Neuronal stem cell (in vitro differentiated cells): ENCODE measurements around the gene FGFRL1.

Source experiments
- DNase-seq: peaks from one replicate; pipeline ENCODE4 v3.0.0-alpha.2; 2013; ENCODE audit warnings: low spot score
- H2AFZ ChIP-seq: one replicate; pipeline ENCODE4 v1.6.1; 2013; ENCODE audit warnings: mild to moderate bottlenecking, low read length, inconsistent platforms
- H2AK5ac ChIP-seq: 2 replicates; pipeline ENCODE4 v1.6.1; 2013; ENCODE audit warnings: low read depth, mild to moderate bottlenecking, inconsistent platforms, low read length, moderate library complexity, mixed read lengths
- H2BK120ac ChIP-seq: 2 replicates; pipeline ENCODE4 v1.6.1; 2013; ENCODE audit warnings: low read depth, mild to moderate bottlenecking, inconsistent platforms, low read length, moderate library complexity, mixed read lengths
- H2BK12ac ChIP-seq: one replicate; pipeline ENCODE4 v1.6.1; 2013; ENCODE audit warnings: low read length, inconsistent platforms
- H2BK15ac ChIP-seq: 2 replicates; pipeline ENCODE4 v1.6.1; 2013; ENCODE audit warnings: mild to moderate bottlenecking, low read length, inconsistent platforms, mixed read lengths
- H2BK5ac ChIP-seq: one replicate; pipeline ENCODE4 v1.6.1; 2013; ENCODE audit warnings: inconsistent platforms, mild to moderate bottlenecking, low read length, moderate library complexity
- H3K14ac ChIP-seq: one replicate; pipeline ENCODE4 v1.6.1; 2013; ENCODE audit warnings: low read length, inconsistent platforms
- H3K18ac ChIP-seq: 2 replicates; pipeline ENCODE4 v1.6.1; 2013; ENCODE audit warnings: low read length, inconsistent platforms
- H3K23ac ChIP-seq: 2 replicates; pipeline ENCODE4 v1.6.1; 2013; ENCODE audit warnings: low read depth, mild to moderate bottlenecking, mixed read lengths, low read length, inconsistent platforms; ENCODE audit not compliant: poor library complexity
- H3K27ac ChIP-seq: replicated peaks from 3 replicates; pipeline ENCODE4 v1.5.1; 2013; ENCODE audit warnings: low read length, inconsistent platforms
- H3K27me3 ChIP-seq, 3 experiments: 2 replicates each; pipeline ENCODE4 v1.6.1; 2013; ENCODE audit warnings: low read length in 3 of 3, mild to moderate bottlenecking in 2 of 3, inconsistent platforms in 1 of 3, low read depth in 1 of 3, mixed read lengths in 1 of 3, moderate library complexity in 1 of 3; ENCODE audit not compliant: control insufficient read depth in 3 of 3, insufficient read depth in 3 of 3
- H3K36me3 ChIP-seq, 2 donors: replicated peaks in 1 of 2; 2 replicates each; pipeline ENCODE4 v1.6.1; 2013; ENCODE audit warnings: low read length in 2 of 2; ENCODE audit not compliant: control insufficient read depth in 2 of 2, insufficient read depth in 2 of 2
- H3K4ac ChIP-seq: 2 replicates; pipeline ENCODE4 v1.6.1; 2013; ENCODE audit warnings: inconsistent platforms, mild to moderate bottlenecking, low read length, moderate library complexity
- H3K4me1 ChIP-seq, 2 donors: 1 replicate in 1 of 2; 2 replicates in 1 of 2; pipeline ENCODE4 v1.6.1; 2013; ENCODE audit warnings: low read length in 2 of 2, low read depth in 1 of 2; ENCODE audit not compliant: control insufficient read depth in 2 of 2, insufficient read depth in 1 of 2
- H3K4me2 ChIP-seq: one replicate; pipeline ENCODE4 v1.6.1; 2013; ENCODE audit warnings: mild to moderate bottlenecking, low read length, inconsistent platforms; ENCODE audit not compliant: insufficient read depth, poor library complexity, severe bottlenecking
- H3K4me3 ChIP-seq, 2 donors: 2 replicates each; pipeline ENCODE4 v1.5.1; 2013; ENCODE audit warnings: low read length in 2 of 2, mild to moderate bottlenecking in 2 of 2, inconsistent platforms in 1 of 2, moderate library complexity in 1 of 2
- H3K79me1 ChIP-seq: one replicate; pipeline ENCODE4 v1.6.1; 2013; ENCODE audit warnings: low read depth, mild to moderate bottlenecking, inconsistent platforms, low read length, moderate library complexity
- H3K9ac ChIP-seq: one replicate; pipeline ENCODE4 v1.6.1; 2013; ENCODE audit warnings: mild to moderate bottlenecking, low read depth, low read length, inconsistent platforms; ENCODE audit not compliant: poor library complexity
- H3K9me3 ChIP-seq, 2 donors: replicated peaks in 1 of 2; 2 replicates each; pipeline versions ENCODE3 to v1.6.1; 2013; ENCODE audit warnings: low read length in 2 of 2, mild to moderate bottlenecking in 2 of 2, inconsistent platforms in 1 of 2, low read depth in 1 of 2, mixed read lengths in 1 of 2, moderate library complexity in 1 of 2; ENCODE audit not compliant: control insufficient read depth in 2 of 2, insufficient read depth in 1 of 2
- H4K8ac ChIP-seq: one replicate; pipeline ENCODE4 v1.6.1; 2013; ENCODE audit warnings: low read depth, mild to moderate bottlenecking, inconsistent platforms, low read length, moderate library complexity
- H4K91ac ChIP-seq: one replicate; pipeline ENCODE4 v1.6.1; 2013; ENCODE audit warnings: low read length, low read depth, mild to moderate bottlenecking, inconsistent platforms; ENCODE audit not compliant: poor library complexity
- WGBS, 2 donors: extraction: QIAGEN DNeasy Blood & Tissue Kit; methylation state at CpG; one replicate each; pipeline ENCODE4 v1.1.7; 2013; ENCODE audit warnings: missing lambda C conversion rate in 2 of 2, mixed read lengths in 1 of 2; ENCODE audit not compliant: insufficient read length in 2 of 2, insufficient replicate concordance in 1 of 2; ENCODE audit errors: extremely low coverage in 2 of 2; 5-methylcytosine and 5-hydroxymethylcytosine counted together

Gene FGFRL1

GRCh38 chr4:1069394-1069793, 58.0 kb downstream of the FGFRL1 start:
- Histone ChIP-seq H3K36me3 (no peaks in the 10 kb centered on the region), H3K14ac (no peak overlapping the region), H3K27ac (no peak overlapping the region), H3K18ac (no peak overlapping the region), H2BK15ac (no peak overlapping the region), H3K27me3 (peaks cover 0 to 13% (median 0%) of the 10 kb centered on the region in 3 experiments), H2BK120ac (no peak overlapping the region), H3K4me1 (no peaks in the 10 kb centered on the region), H3K79me1 (no peaks in the 10 kb centered on the region), H2AK5ac (no peak overlapping the region), H3K4me2 (no peak overlapping the region), H3K4me3 (no peak overlapping the region), H4K91ac (no peak overlapping the region), H3K9ac (no peak overlapping the region), H2BK12ac (no peak overlapping the region), H4K8ac (no peak overlapping the region), H2BK5ac (no peak overlapping the region), H2AFZ (no peak overlapping the region), H3K23ac (no peak overlapping the region), H3K4ac (no peak overlapping the region), H3K9me3 (peaks cover 2 to 3% of the 10 kb centered on the region in 2 donors)
- DNase-seq, result no peak
- no CpG with 5 or more reads among the region's 7 CpGs for WGBS, 2 donors

DNA sequence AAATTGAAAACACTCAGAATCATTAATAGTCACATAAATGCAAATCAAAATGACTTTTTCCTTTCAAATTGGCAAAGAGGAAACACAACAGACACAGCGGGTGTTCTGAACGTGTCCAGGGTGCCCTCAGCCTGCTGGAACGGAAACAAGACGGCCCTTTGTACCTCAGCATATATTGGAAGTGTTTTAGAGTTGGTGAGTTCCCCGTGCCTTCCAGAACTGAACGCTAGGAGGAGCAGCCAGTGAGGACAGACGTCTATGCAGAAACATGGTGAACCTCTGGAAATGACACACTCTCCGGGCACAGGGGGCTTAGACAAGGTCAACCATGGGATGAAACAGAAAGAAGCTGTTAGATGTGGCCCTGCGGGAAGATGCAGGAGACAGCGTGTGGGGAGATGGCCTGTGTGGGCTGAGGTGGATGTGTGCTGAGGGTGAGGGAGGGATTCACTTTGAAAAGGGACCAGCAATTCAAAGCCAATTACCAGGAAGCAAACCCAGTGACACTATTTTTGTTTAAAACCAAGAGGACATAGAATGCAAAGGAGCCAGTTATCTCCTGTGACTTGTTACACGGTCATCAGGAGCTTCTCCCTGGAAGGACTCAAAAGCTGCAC, 61.5 kb downstream of the FGFRL1 start:
- no peaks in the 10 kb centered on the region for H3K4me1 ChIP-seq
- no peak overlapping the region for H2BK120ac ChIP-seq
- H3K14ac ChIP-seq, result no peak overlapping the region
- DNase-seq, result peak; percentile 27
- H3K4me2 ChIP-seq, result no peak overlapping the region
- no peak overlapping the region for H3K18ac ChIP-seq
- no peak overlapping the region for H2BK15ac ChIP-seq
- no peaks in the 10 kb centered on the region for H3K79me1 ChIP-seq
- H3K27ac ChIP-seq, result no peak overlapping the region
- no peak overlapping the region for H3K4me3 ChIP-seq
- H2AK5ac ChIP-seq, result no peak overlapping the region
- no peak overlapping the region for H2BK5ac ChIP-seq
- H3K36me3 ChIP-seq, result no peaks in the 10 kb centered on the region
- no peak overlapping the region for H2BK12ac ChIP-seq
- H3K23ac ChIP-seq, result no peak overlapping the region
- peaks cover 0 to 21% (median 0%) of the 10 kb centered on the region in 3 experiments for H3K27me3 ChIP-seq
- H3K9me3 ChIP-seq, result peaks cover 2 to 4% of the 10 kb centered on the region in 2 donors
- no CpG with 5 or more reads among the region's 11 CpGs for WGBS, 2 donors
- no peak overlapping the region for H4K8ac ChIP-seq
- no peak overlapping the region for H4K91ac ChIP-seq
- no peak overlapping the region for H3K4ac ChIP-seq
- H3K9ac ChIP-seq, result no peak overlapping the region
- H2AFZ ChIP-seq, result peak overlapping the region; percentile 8

- Histone ChIP-seq H3K14ac (no peak overlapping the region), H3K9me3 (peaks cover 2 to 4% of the 10 kb centered on the region in 2 donors), H3K36me3 (no peaks in the 10 kb centered on the region), H2AFZ (no peak overlapping the region), H3K27me3 (peaks cover 0 to 21% (median 0%) of the 10 kb centered on the region in 3 experiments), H2BK12ac (no peak overlapping the region), H3K4ac (no peak overlapping the region), H3K4me1 (no peaks in the 10 kb centered on the region), H2BK5ac (no peak overlapping the region), H3K9ac (peak overlapping the region; percentile 8), H3K4me3 (no peak overlapping the region), H2BK15ac (peak overlapping the region; percentile 21), H3K79me1 (no peaks in the 10 kb centered on the region), H4K8ac (no peak overlapping the region), H3K18ac (peak overlapping the region; percentile 23), H4K91ac (no peak overlapping the region), H3K4me2 (no peak overlapping the region), H2AK5ac (peak overlapping the region; percentile 30), H2BK120ac (no peak overlapping the region), H3K23ac (peak overlapping the region; percentile 56), H3K27ac (no peak overlapping the region)
- no CpG with 5 or more reads among the region's 9 CpGs for WGBS, 2 donors
- no peak for DNase-seq
Measured at GRCh38 chr4:1074077-1074476, 62.7 kb downstream of the FGFRL1 start.

- WGBS, 2 donors, result no CpG with 5 or more reads among the region's 7 CpGs
- H3K9me3 ChIP-seq, result peaks cover 2 to 4% of the 10 kb centered on the region in 2 donors
Measured at GRCh38 chr4:1075225-1075624, 63.8 kb downstream of the FGFRL1 start.

More at GRCh38 chr4:1075225-1075624, 63.8 kb downstream of the FGFRL1 start:
- H2BK12ac ChIP-seq, result no peak overlapping the region
- peaks cover 0 to 21% (median 0%) of the 10 kb centered on the region in 3 experiments for H3K27me3 ChIP-seq
- H3K4me3 ChIP-seq, result no peak overlapping the region
- no peak overlapping the region for H2AFZ ChIP-seq
- no peak overlapping the region for H3K27ac ChIP-seq
- H4K91ac ChIP-seq, result no peak overlapping the region
- H3K14ac ChIP-seq, result no peak overlapping the region
- H3K4ac ChIP-seq, result no peak overlapping the region
- H2AK5ac ChIP-seq, result no peak overlapping the region
- no peak overlapping the region for H3K9ac ChIP-seq
- no peak overlapping the region for H2BK5ac ChIP-seq
- H2BK120ac ChIP-seq, result no peak overlapping the region
- no peaks in the 10 kb centered on the region for H3K4me1 ChIP-seq
- H3K4me2 ChIP-seq, result no peak overlapping the region
- H4K8ac ChIP-seq, result no peak overlapping the region
- H3K36me3 ChIP-seq, result no peaks in the 10 kb centered on the region
- no peak for DNase-seq
- no peak overlapping the region for H3K23ac ChIP-seq
- H3K18ac ChIP-seq, result no peak overlapping the region
- no peak overlapping the region for H2BK15ac ChIP-seq
- no peaks in the 10 kb centered on the region for H3K79me1 ChIP-seq
